ENCODE measurements around the gene FMNL1. TPM values are rescaled to one million over a fixed set of nuclear protein-coding genes. Genes with fewer than 3 reads are reported as not detected.

The FMNL1 gene
- total RNA-seq, 1 donor from 2014 or later = 1.1 TPM

Other genes with a start within 250 kb of the FMNL1 start
- gene DCAKD, start 170.3 kb upstream of the FMNL1 start, total RNA-seq = 20.9 and 34.8 TPM in 2 replicates
- 74.8 and 86.0 TPM in 2 replicates for gene NMT1, start 160.6 kb upstream of the FMNL1 start, total RNA-seq
- gene PLCD3, start 89.4 kb upstream of the FMNL1 start, total RNA-seq = 10.5 and 13.7 TPM in 2 replicates
- gene ACBD4, start 86.2 kb upstream of the FMNL1 start, total RNA-seq = 4.4 and 5.5 TPM in 2 replicates
- 9.7 and 9.8 TPM in 2 replicates for gene HEXIM1, start 73.4 kb upstream of the FMNL1 start, total RNA-seq
- 3.0 and 4.4 TPM in 2 replicates for gene HEXIM2, start 60.0 kb upstream of the FMNL1 start, total RNA-seq
- gene SPATA32, start 40.2 kb downstream of the FMNL1 start, total RNA-seq = not detected in 2 replicates
- 2.0 and 3.2 TPM in 2 replicates for gene MAP3K14, start 95.1 kb downstream of the FMNL1 start, total RNA-seq
- gene ARHGAP27, start 211.0 kb downstream of the FMNL1 start, total RNA-seq = 12.2 and 13.9 TPM in 2 replicates